Measurements from ENCODE around the gene MREG.

The MREG gene

GRCh38 chr2:216012830-216013079 is 596 bp downstream of the MREG start:
- H3K36me3 ChIP-seq (ENCODE audit: control insufficient read depth in 2 of 2, insufficient read depth in 1 of 2, low read length in 2 of 2): no peaks in the 10 kb centered on the region; a peak in 1 of 3 replicates
- H3K4me3 ChIP-seq (ENCODE audit: low read depth, low read length): peak overlapping the region; percentile 84
- H3K9me3 ChIP-seq (ENCODE audit: control insufficient read depth, insufficient read depth, low read depth, low read length): no peaks in the 10 kb centered on the region
- TF ChIP-seq ZNF112 (tag by site-specific recombination; IDR thresholded peaks at IDR 0.05) (no peak), ZSCAN23 (tag by site-specific recombination; IDR thresholded peaks at IDR 0.05) (no peak), ZNF280C (tag by site-specific recombination; IDR thresholded peaks at IDR 0.05) (no peak), ZNF335 (tag by site-specific recombination; conservative IDR thresholded peaks at IDR 0.05) (peak; percentile 67), ZNF549 (tag by site-specific recombination; IDR thresholded peaks at IDR 0.05) (no peak), ZFHX2 (tag by site-specific recombination; conservative IDR thresholded peaks at IDR 0.05) (no peak), BCL11A (tag by site-specific recombination; IDR thresholded peaks at IDR 0.05; ENCODE audit: low read depth) (no peak), ZNF555 (tag by site-specific recombination; conservative IDR thresholded peaks at IDR 0.05) (no peak)
- POLR2A ChIA-PET: interaction anchor here (1.0 kb wide), 1 partner anchor 69 kb away, joined by 3 read pairs; the partner anchor contains the start of genes PECR and TMEM169
- H3K27ac ChIP-seq (ENCODE audit: extremely low read depth, low read depth, low read length): peak overlapping the region; percentile 76; the same call in 1 of the 2 replicates
- CTCF ChIA-PET: interaction anchor here (1.3 to 2.4 kb wide), 3 partner anchors 9 to 21 kb away, joined by 3 to 11 read pairs (median 11); no protein-coding TSS in a partner anchor
- no peaks in the 10 kb centered on the region; the same call in 1 of the 2 replicates for H3K4me1 ChIP-seq (ENCODE audit: control insufficient read depth, insufficient read depth, low read length)

GRCh38 chr2:216012133-216012829 is 1.1 kb downstream of the MREG start:
- Histone ChIP-seq H3K27ac (ENCODE audit: extremely low read depth, low read depth, low read length) (no peak overlapping the region), H3K36me3 (ENCODE audit: control insufficient read depth in 2 of 2, insufficient read depth in 1 of 2, low read length in 2 of 2) (no peaks in the 10 kb centered on the region; a peak in 1 of 3 replicates), H3K4me3 (ENCODE audit: low read depth, low read length) (peak overlapping the region; percentile 84), H3K4me1 (ENCODE audit: control insufficient read depth, insufficient read depth, low read length) (no peaks in the 10 kb centered on the region; the same call in 1 of the 2 replicates), H3K9me3 (ENCODE audit: control insufficient read depth, insufficient read depth, low read depth, low read length) (no peaks in the 10 kb centered on the region)
- POLR2A ChIA-PET: interaction anchor here (1.0 kb wide), 1 partner anchor 69 kb away, joined by 3 read pairs; the partner anchor contains the start of genes PECR and TMEM169
- CTCF ChIA-PET: interaction anchor here (0.6 to 2.4 kb wide), 6 partner anchors 10 to 81 kb away, joined by 3 to 11 read pairs (median 5); no protein-coding TSS in a partner anchor
- peak; percentile 68 for TF ChIP-seq PRDM6 (tag by site-specific recombination; IDR thresholded peaks at IDR 0.05)
- no peak for TF ChIP-seq ZSCAN30 (tag by site-specific recombination; IDR thresholded peaks at IDR 0.05)
- TF ChIP-seq ZNF148 (tag by site-specific recombination; IDR thresholded peaks at IDR 0.05; ENCODE audit: borderline replicate concordance): no peak
- no peak for TF ChIP-seq ZBTB21 (tag by site-specific recombination; IDR thresholded peaks at IDR 0.05)
- no peak for TF ChIP-seq KLF8 (tag by site-specific recombination; IDR thresholded peaks at IDR 0.05)
- no peak for TF ChIP-seq ZBTB44 (tag by site-specific recombination; IDR thresholded peaks at IDR 0.05)
- no peak for TF ChIP-seq ZNF37A (tag by site-specific recombination; IDR thresholded peaks at IDR 0.05)
- TF ChIP-seq ZNF600 (tag by site-specific recombination; IDR thresholded peaks at IDR 0.05): no peak
- TF ChIP-seq ZNF623 (tag by site-specific recombination; IDR thresholded peaks at IDR 0.05): no peak
- TF ChIP-seq ZBTB11 (tag by site-specific recombination; conservative IDR thresholded peaks at IDR 0.05; ENCODE audit: low read depth): no peak
- TF ChIP-seq MEIS1 (CRISPR knock-in tag; IDR thresholded peaks at IDR 0.05; ENCODE audit: borderline replicate concordance): 0 out of 2 replicates have a peak, but pooled peaks have one; percentile 50
- TF ChIP-seq KLF17 (tag by site-specific recombination; IDR thresholded peaks at IDR 0.05): peak; percentile 65; the same call in 1 of the 2 replicates

Measured in HEK293 (cell line).